Caki2 (cell line): ENCODE measurements around the gene SYMPK. TPM values are rescaled to one million over a fixed set of nuclear protein-coding genes. Genes with fewer than 3 reads are reported as not detected.
"Not testable (repeated sequence)": the region's sequence is repeated elsewhere in the genome, so short reads cannot be mapped to it uniquely, and the experiment has no call there.

Source experiments
- DNase-seq: peaks from one replicate; pipeline ENCODE4 v3.0.0-alpha.2; 2015; ENCODE audit warnings: low read depth
- in situ Hi-C: cut with HindIII; loops from 2 replicates; pipeline ENCODE4 v1.10.0; 2016; ENCODE audit warnings: low sequenced_read_pairs, low pct_unique_long_range_greater_than_20kb, mixed read lengths
- total RNA-seq: library from RNA; depleted of rRNA; stranded (reverse); fragments of >200 nt; shearing (Covaris generic); gene quantifications from 2 replicates; pipeline ENCODE4 v1.2.3, GENCODE V29; 2014; ENCODE audit warnings: low replicate concordance

Gene SYMPK
- total RNA-seq, 1 experiment from 2014 or later = 83.9 TPM

GRCh38 chr19:45873219-45873772 lies 10.3 kb upstream of the SYMPK start:
- no peak for DNase-seq
- in situ Hi-C loops = no loop called here

DNA sequence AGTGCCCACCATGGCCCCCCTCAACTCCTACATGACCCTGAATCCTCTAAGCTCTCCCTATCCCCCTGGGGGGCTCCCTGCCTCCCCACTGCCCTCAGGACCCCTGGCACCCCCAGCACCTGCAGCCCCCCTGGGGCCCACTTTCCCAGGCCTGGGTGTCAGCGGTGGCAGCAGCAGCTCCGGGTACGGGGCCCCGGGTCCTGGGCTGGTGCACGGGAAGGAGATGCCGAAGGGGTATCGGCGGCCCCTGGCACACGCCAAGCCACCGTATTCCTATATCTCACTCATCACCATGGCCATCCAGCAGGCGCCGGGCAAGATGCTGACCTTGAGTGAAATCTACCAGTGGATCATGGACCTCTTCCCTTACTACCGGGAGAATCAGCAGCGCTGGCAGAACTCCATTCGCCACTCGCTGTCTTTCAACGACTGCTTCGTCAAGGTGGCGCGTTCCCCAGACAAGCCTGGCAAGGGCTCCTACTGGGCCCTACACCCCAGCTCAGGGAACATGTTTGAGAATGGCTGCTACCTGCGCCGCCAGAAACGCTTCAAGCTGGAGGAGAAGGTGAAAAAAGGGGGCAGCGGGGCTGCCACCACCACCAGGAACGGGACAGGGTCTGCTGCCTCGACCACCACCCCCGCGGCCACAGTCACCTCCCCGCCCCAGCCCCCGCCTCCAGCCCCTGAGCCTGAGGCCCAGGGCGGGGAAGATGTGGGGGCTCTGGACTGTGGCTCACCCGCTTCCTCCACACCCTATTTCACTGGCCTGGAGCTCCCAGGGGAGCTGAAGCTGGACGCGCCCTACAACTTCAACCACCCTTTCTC lies 9.4 kb upstream of the SYMPK start:
- in situ Hi-C loops = no loop called here
- DNase-seq = no peak

GRCh38 chr19:45870798-45871197 lies 7.9 kb upstream of the SYMPK start:
- no peak for DNase-seq
- in situ Hi-C loops = no loop called here

DNA sequence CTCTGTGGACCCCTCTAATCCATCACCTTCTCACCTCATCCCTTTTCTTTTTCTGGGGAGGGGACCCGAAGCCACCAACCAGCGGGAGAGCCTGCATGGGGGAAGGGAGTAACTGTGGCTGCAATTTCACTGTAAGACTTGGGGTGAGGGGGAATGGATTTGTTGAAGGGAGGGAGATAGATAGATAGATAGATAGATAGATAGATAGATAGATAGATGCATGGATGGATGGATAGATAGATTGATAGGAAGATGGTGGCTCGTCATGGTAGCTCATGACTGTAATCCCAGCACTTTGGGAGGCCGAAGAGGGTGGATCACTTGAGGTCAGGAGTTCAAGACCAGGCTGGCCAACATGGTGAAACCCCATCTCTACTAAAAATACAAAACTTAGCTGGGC lies 4.3 kb upstream of the SYMPK start:
- DNase-seq, in situ Hi-C loops: not testable (repeated sequence)

DNA sequence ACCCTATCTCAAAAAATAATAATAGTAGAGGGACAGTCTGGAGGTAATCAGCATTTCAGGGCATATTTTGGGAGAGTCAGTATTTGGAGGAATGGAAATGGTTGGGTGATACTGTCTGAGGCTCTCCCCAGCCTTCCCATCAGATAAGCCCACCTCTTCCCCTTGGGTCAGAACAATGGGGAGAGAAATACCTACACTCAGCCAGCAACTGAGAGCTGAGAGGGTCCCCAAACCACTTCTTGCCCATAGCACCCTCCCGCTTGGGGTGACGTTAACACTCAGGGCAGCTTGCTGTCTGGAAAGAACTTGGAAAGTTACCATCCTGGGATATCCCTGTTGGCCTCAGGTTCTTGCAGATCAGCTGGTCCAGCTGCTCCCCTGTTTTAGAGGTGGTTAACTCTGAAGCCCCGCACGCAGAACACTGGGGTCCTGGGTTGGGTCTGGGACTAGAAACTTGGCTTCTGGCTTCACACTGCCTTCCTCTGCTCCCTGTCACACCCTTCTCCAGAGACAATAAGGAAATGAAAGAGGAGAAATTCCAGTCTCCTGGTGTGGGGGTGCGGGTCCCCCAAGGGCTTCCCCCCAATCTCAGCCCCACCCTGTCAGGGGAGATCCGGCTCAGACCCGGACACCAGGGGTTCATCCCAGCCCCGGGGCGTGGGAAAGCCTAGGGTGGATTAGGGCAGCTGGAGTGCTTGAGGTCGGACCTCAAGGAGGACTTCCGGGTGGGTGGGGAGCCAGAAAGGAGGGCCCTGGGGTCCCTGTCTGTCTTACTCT lies 3.6 kb upstream of the SYMPK start:
- in situ Hi-C loops = no loop called here

GRCh38 chr19:45865269-45865948 lies 2.5 kb upstream of the SYMPK start:
- no peak for DNase-seq
- in situ Hi-C loops = no loop called here

More for the DNA sequence above, 3.6 kb upstream of the SYMPK start:
- no peak for DNase-seq

GRCh38 chr19:45864629-45865082 lies 1.7 kb upstream of the SYMPK start:
- no peak for DNase-seq
- in situ Hi-C loops = no loop called here

DNA sequence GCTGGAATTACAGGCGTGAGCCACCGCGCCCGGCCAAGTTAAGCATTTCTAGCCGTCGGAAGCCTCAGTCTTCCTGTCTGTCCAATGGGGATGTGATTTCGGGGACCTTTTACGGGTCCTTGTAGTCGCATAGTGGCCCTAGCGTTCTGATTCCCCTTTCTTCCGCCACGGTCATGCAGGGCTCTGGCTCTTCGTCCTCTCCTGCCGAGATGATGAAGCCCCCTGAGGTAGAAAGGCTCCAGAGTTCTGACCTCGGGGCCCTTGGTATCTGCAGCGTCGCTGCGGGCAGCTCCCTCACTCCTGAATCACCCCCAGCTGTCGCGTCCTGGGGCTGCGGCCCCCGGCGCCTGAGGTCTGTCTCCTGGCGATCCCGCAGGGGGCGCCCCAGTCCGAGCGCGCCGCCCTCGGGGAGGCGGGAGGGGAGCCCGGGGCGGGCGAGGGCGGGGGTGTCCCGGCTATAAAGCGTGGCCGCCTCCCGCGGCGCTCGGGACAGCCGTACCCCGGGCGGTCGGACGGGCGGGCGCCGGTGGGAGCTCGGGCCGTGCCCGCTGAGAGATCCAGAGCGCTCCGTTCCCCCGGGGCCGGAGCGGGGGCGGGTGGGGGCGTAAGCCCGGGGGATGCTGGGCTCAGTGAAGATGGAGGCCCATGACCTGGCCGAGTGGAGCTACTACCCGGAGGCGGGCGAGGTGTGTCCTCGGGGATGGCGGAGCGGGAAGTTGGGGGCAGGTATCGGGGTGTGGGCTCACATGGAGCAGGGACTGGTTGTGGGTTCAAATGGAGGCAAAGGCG lies 1.1 kb upstream of the SYMPK start, which contains the start of gene FOXA3:
TSS of gene FOXA3 (plus strand) at position 487 of the 789 bp plus-strand sequence. CDS start at position 618, 131 bp downstream.
- in situ Hi-C loops = no loop called here
- no peak for DNase-seq

DNA sequence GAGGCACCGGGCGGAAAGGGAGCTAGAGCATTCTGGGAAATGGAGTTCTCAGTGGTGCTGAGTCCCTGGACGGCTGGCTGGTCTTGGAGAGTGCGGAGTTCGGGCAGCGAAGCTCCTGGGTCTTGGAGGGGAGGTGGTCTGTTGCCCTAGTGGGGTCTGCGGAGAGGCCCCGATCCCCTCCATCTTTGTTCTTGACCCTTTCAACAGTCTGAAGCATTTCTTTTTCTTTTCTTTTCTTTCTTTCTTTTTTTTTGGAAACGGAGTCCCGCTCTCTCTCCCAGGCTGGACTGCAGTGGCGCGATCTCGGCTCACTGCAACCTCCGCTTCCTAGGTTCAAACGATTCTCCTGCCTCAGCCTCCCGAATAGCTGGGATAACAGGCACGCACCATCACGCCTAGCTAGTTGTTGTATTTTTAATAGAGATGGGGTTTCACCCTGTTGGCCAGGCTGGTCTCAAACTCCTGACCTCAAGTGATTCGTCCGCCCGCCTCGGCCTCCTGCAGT lies 440 bp upstream of the SYMPK start:
- in situ Hi-C loops = no loop called here
- DNase-seq = no peak

- DNase-seq = no peak
- in situ Hi-C loops = no loop called here
Measured at GRCh38 chr19:45862271-45862563, 730 bp downstream of the SYMPK start.

DNA sequence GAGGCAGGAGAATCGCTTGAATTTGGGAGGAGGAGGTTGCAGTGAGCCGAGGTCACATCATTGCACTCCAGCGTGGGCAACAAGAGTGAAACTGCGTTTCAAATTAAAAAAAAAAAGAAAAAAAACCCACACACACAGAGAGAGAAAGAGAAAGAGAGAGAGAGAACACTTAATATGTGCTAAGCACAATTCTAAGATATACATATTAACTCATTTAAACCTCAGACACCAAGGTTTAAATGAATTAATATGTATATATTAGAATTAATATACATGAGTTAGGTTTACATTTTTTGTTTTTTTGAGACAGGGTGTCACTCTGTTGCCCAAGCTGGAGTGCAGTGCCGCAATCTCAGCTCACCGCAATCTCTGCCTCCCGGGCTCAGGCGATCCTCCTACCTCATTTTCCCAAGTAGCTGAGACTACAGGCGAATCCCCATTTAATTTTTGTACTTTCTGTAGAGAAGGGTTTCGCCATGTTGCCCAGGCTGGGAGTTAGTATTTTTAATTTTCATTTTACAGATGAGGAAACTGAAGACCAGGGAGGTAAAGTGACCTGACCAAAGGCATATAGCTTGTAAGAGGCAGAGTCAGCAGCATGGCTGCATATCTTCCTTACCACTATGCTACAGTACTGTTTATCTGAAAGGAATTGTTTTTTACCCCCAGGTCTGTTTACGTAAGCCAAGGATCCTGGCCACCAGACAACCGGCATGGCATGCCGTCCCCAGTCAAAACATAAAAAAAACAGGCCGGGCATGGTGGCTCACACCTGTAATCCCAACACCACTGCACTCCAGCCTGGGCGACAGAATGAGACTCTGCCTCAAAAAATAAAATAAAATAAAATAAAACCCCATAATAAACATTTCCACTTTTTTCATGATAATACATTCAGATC lies 2.3 kb downstream of the SYMPK start:
- DNase-seq = no peak
- in situ Hi-C loops = no loop called here

- in situ Hi-C loops = no loop called here
- no peak for DNase-seq
Measured at GRCh38 chr19:45854167-45854778, 8.7 kb downstream of the SYMPK start.

- in situ Hi-C loops = no loop called here
- DNase-seq = no peak
Measured at GRCh38 chr19:45852983-45853382, 10.0 kb downstream of the SYMPK start.

DNA sequence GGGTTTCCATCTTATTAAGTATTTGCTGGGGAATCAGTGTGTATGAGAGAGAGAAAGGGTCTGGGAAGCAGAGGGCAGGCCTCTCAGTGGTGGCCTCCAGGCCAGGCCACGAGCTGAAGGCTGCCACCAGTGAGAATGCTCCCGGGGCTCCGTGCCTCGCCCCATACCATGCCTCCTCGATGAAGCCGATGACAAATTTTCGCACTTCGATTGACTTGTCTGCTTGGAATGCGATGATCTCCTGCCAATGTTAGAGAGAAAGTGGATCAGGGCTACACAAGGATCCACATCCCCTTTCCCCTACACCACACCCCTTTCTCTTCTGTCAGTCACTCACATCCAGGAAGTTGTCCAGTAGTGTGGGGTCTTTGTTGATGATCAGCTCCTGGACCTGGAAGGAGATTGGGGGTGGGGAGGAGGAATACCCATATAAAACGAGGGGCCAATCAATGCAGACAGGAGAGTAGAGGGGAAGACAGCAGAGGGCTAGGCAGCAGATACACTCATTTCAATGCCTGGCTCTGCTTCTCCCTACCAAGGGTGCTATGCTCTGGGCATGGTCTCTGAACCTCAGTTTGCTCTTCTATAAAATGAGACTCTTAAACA lies 10.7 kb downstream of the SYMPK start:
- in situ Hi-C loops = no loop called here
- no peak for DNase-seq

DNA sequence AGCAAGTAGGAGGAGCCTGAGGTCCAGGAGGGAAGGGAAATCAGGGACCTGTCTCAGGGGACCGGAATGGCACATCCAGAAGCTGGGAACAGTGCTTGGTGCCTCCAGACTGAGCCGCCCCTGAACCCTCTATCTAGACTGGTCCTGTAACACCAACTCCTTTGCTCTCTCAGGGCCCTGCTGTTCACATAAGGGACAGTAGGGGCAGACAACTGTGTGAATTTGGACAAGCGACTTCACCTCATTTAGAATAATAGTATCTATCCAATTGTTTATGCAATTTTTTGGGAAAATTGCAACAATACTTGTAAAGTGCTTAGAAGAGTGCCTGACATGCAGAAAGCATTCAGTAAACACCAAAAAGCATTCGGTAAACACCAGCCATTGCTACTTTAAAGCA lies 14.0 kb downstream of the SYMPK start:
- in situ Hi-C loops = no loop called here
- no peak for DNase-seq

GRCh38 chr19:45847663-45848062 lies 15.3 kb downstream of the SYMPK start:
- DNase-seq = no peak
- in situ Hi-C loops = no loop called here
